Epithelial cell of esophagus (primary cell): ENCODE data around the gene CTNND2.
"Not testable (repeated sequence)": the region's sequence is repeated elsewhere in the genome, so short reads cannot be mapped to it uniquely, and the experiment has no call there.

Experiments
- DNase-seq: peaks from one replicate; pipeline ENCODE4 v3.0.0; 2010; ENCODE audit warnings: low read depth
- H3K4me3 ChIP-seq: 2 replicates; pipeline ENCODE4 v1.5.1; 2011; ENCODE audit warnings: mild to moderate bottlenecking, low read length, control low read depth
- TF ChIP-seq, protein P1 (sequence below): IDR thresholded peaks from 2 replicates; pipeline ENCODE4 v1.5.1; 2011; ENCODE audit warnings: low read depth, mild to moderate bottlenecking, low read length, control low read depth, inconsistent platforms; ENCODE audit not compliant: insufficient read depth; ENCODE audit errors: missing control alignments

CTNND2 gene

DNA sequence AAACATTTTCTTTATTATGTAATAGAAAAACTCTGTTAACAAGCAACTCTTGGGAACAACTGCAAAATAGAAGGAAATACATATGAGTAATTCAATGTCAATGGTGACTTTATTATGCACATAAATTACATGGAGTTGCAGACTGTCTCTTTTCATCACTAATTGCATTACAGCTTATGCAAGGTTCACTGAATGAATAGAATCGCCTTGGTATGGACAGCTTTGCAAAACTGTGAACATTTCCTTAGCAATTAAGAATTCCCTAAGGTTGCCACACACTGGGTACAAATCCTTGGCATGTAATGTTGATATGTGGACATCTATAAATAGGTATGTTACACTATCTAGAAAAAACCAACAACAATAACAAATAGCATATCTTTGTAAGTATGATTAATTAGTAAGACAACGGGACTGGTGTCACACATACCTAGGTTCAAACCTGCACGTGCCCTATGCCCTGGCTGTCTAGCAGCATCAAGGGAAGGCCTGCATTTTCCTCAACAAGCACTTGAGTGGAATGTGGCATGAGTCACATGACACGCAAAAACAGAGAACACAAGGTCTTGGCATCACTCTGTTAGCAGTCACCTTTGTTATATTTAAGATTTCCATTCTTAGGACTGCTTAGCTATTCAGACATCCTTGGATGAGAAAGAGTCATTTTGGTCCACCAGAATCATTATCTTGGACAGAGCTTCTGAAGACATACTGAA, 263.9 kb downstream of the CTNND2 start:
- TF ChIP-seq, protein P1, sequence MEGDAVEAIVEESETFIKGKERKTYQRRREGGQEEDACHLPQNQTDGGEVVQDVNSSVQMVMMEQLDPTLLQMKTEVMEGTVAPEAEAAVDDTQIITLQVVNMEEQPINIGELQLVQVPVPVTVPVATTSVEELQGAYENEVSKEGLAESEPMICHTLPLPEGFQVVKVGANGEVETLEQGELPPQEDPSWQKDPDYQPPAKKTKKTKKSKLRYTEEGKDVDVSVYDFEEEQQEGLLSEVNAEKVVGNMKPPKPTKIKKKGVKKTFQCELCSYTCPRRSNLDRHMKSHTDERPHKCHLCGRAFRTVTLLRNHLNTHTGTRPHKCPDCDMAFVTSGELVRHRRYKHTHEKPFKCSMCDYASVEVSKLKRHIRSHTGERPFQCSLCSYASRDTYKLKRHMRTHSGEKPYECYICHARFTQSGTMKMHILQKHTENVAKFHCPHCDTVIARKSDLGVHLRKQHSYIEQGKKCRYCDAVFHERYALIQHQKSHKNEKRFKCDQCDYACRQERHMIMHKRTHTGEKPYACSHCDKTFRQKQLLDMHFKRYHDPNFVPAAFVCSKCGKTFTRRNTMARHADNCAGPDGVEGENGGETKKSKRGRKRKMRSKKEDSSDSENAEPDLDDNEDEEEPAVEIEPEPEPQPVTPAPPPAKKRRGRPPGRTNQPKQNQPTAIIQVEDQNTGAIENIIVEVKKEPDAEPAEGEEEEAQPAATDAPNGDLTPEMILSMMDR, result no peak
- DNase-seq, result no peak
- no peak overlapping the region for H3K4me3 ChIP-seq

DNA sequence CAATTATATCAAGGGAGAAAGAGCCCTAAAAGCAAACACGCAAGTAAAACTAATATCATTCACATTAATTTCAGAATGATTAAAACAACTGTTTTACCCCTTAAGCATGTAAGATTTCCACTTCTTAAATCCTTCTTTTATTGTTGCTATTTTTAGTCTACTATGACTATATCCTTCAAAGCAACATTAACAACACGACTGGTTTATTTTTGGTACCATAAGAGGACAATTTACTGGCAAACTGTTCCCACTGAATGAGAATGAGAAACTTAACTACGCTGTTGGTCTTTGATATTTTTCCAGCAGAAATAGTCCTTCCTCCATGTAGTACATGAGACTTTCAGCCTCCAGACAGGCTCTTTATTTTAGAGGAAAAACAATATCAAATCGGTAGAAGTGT, 281.5 kb downstream of the CTNND2 start:
- no peak overlapping the region for H3K4me3 ChIP-seq
- TF ChIP-seq, protein P1, result no peak
- DNase-seq, result no peak

- TF ChIP-seq, protein P1, result no peak
Measured at GRCh38 chr5:11620172-11620571, 284.1 kb downstream of the CTNND2 start.

GRCh38 chr5:11619339-11620024, 284.8 kb downstream of the CTNND2 start:
- H3K4me3 ChIP-seq, result no peak overlapping the region
- DNase-seq, result peak; percentile 6
- TF ChIP-seq, protein P1, result peak; percentile 17

More at GRCh38 chr5:11620172-11620571, 284.1 kb downstream of the CTNND2 start:
- no peak for DNase-seq
- H3K4me3 ChIP-seq, result no peak overlapping the region

- no peak overlapping the region for H3K4me3 ChIP-seq
- no peak for DNase-seq
- TF ChIP-seq, protein P1, result no peak
Measured at GRCh38 chr5:11617080-11617479, 287.2 kb downstream of the CTNND2 start.

DNA sequence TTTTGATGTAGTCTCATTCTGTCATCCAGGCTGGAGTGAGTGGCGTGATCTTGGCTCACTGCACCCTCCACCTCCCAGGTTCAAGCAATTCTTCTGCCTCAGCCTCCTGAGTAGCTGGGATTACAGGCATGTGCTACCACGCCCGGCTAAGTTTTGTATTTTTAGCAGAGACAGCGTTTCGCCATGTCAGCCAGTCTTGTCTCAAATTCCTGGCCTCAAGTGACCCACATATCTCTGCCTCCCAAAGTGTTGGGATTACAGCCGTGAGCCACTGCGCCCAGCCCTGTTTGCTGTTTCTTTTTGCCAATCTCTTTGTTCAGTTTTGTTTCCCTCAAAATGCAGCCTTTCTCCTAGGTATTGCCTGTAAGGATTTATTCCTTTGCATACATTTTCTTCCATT, 287.6 kb downstream of the CTNND2 start:
- not testable (repeated sequence) for H3K4me3 ChIP-seq, DNase-seq

DNA sequence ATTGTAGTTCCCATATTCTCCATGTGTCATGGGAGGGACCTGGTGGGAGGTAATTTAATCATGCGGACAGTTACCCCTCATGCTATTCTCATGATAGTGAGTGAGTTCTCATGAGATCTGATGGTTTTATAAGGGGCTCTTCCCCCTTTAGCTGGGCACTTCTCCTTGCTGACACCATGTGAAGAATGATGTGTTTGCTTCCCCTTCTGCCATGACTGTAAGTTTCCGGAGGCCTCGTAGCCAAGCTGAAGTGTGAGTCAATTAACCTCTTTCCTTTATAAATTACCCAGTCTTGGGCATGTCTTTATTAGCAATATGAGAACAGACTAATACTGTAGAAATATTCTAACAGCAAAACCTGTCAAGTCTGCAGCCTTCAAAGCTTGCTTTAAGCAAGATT, 293.2 kb downstream of the CTNND2 start:
- H3K4me3 ChIP-seq, result no peak overlapping the region
- TF ChIP-seq, protein P1, result no peak
- no peak for DNase-seq
